Urothelium cell line (cell line): ENCODE results near the gene HDAC4.

Experiments used
- DNase-seq: peaks from one replicate; pipeline ENCODE4 v3.0.0; 2011; ENCODE audit warnings: low spot score, mixed read lengths
- FAIRE-seq: peaks from 2 replicates; lab custom pipeline; 2011; peaks lifted over from hg19 to GRCh38; lab: Jason Lieb, UNC

The HDAC4 gene

GRCh38 chr2:239137165-239137897 is 263.5 kb downstream of the HDAC4 start:
- DNase-seq (no peak), FAIRE-seq (no peak)

GRCh38 chr2:239136762-239137161 is 264.1 kb downstream of the HDAC4 start:
- no peak for DNase-seq
- no peak for FAIRE-seq

GRCh38 chr2:239136203-239136602 is 264.6 kb downstream of the HDAC4 start:
- FAIRE-seq (no peak), DNase-seq (no peak)

- no peak for DNase-seq
- FAIRE-seq = no peak
Measured at GRCh38 chr2:239135531-239135930, 265.3 kb downstream of the HDAC4 start.

- DNase-seq = no peak
- FAIRE-seq = no peak
Measured at GRCh38 chr2:239133945-239134570, 266.8 kb downstream of the HDAC4 start.

GRCh38 chr2:239132786-239133185 is 268.0 kb downstream of the HDAC4 start:
- FAIRE-seq (no peak), DNase-seq (no peak)

- DNase-seq (no peak), FAIRE-seq (no peak)
Measured at GRCh38 chr2:239132156-239132709, 268.6 kb downstream of the HDAC4 start.

- DNase-seq = no peak
- no peak for FAIRE-seq
Measured at GRCh38 chr2:239131521-239131920, 269.3 kb downstream of the HDAC4 start.

- DNase-seq (no peak), FAIRE-seq (no peak)
Measured at GRCh38 chr2:239130786-239131325, 270.0 kb downstream of the HDAC4 start.

GRCh38 chr2:239130041-239130440 is 270.8 kb downstream of the HDAC4 start:
- DNase-seq = no peak
- no peak for FAIRE-seq

- FAIRE-seq (no peak), DNase-seq (no peak)
Measured at GRCh38 chr2:239129147-239129920, 271.5 kb downstream of the HDAC4 start.

- no peak for FAIRE-seq
- DNase-seq = no peak
Measured at GRCh38 chr2:239128706-239129105, 272.1 kb downstream of the HDAC4 start.

- FAIRE-seq (no peak), DNase-seq (no peak)
Measured at GRCh38 chr2:239127513-239127912, 273.3 kb downstream of the HDAC4 start.

GRCh38 chr2:239125726-239126675 is 274.8 kb downstream of the HDAC4 start:
- DNase-seq = no peak
- no peak for FAIRE-seq

- FAIRE-seq (no peak), DNase-seq (no peak)
Measured at GRCh38 chr2:239124152-239124899, 276.5 kb downstream of the HDAC4 start.

- DNase-seq = no peak
Measured at GRCh38 chr2:239122421-239123110, 278.3 kb downstream of the HDAC4 start.

GRCh38 chr2:239121600-239122012 is 279.2 kb downstream of the HDAC4 start:
- FAIRE-seq = no peak
- DNase-seq = no peak

More at GRCh38 chr2:239122421-239123110, 278.3 kb downstream of the HDAC4 start:
- FAIRE-seq = no peak

GRCh38 chr2:239120664-239121063 is 280.2 kb downstream of the HDAC4 start:
- FAIRE-seq (no peak), DNase-seq (no peak)
